Vagina (tissue), 2 donors: Measurements from ENCODE around the gene SPATA21. TPM values are rescaled to one million over a fixed set of nuclear protein-coding genes. Genes with fewer than 3 reads are reported as not detected.

Experiments
- DNase-seq, 2 donors: peaks; one replicate each; pipeline ENCODE4 v3.0.0-alpha.2; 2017; ENCODE audit errors: extremely low spot score in 2 of 2
- H3K27ac ChIP-seq: fragments of 200-600 bp; sonication (generic); one replicate; pipeline ENCODE4 v1.5.1; 2019
- H3K27me3 ChIP-seq: fragments of 200-600 bp; sonication (generic); one replicate; pipeline ENCODE4 v1.5.1; 2019
- H3K36me3 ChIP-seq, 2 donors: fragments of 200-600 bp; sonication (generic); one replicate each; pipeline ENCODE4 v1.5.1; 2017 to 2019
- H3K4me1 ChIP-seq: fragments of 200-600 bp; sonication (generic); one replicate; pipeline ENCODE4 v1.5.1; 2019
- H3K4me3 ChIP-seq, 2 donors: fragments of 200-600 bp; sonication (generic); 1 replicate in 1 of 2; 2 replicates in 1 of 2; pipeline ENCODE4 v1.5.1; 2016 to 2019
- H3K9me3 ChIP-seq: fragments of 200-600 bp; sonication (generic); one replicate; pipeline ENCODE4 v1.5.1; 2019
- POLR2A ChIP-seq, 2 donors: fragments of 450-650 bp; IDR thresholded peaks; one replicate each; pipeline ENCODE4 v1.6.1; 2017; ENCODE audit warnings: antibody characterized with exemption in 2 of 2, mild to moderate bottlenecking in 2 of 2, moderate library complexity in 2 of 2
- POLR2AphosphoS5 ChIP-seq, 2 donors: sonication (generic); formaldehyde crosslinking; IDR thresholded peaks; one replicate each; pipeline ENCODE4 v1.9.0; 2017; ENCODE audit warnings: antibody characterized with exemption in 2 of 2, mild to moderate bottlenecking in 2 of 2, low read depth in 1 of 2; ENCODE audit not compliant: insufficient read depth in 1 of 2
- intact Hi-C: fragments of 100-400 bp; cut with DNase I; formaldehyde crosslinking; loops from one replicate; pipeline ENCODE4 v1.15.1; 2023
- total RNA-seq: library from RNA; depleted of rRNA; stranded (reverse); fragments of >200 nt; gene quantifications from one replicate; pipeline ENCODE4 v1.2.3, GENCODE V29; 2016
- TF ChIP-seq, protein P1 (sequence below), 3 experiments: fragments of 450-650 bp in 2 of 3; fragments of 200-600 bp in 1 of 3; sonication (generic) in 1 of 3; IDR thresholded peaks; one replicate each; pipeline ENCODE4 v1.5.1; 2017 to 2019; ENCODE audit warnings: antibody characterized with exemption in 3 of 3, mild to moderate bottlenecking in 2 of 3, moderate library complexity in 2 of 3

Gene SPATA21
- total RNA-seq, 1 donor from 2014 or later = not detected

DNA sequence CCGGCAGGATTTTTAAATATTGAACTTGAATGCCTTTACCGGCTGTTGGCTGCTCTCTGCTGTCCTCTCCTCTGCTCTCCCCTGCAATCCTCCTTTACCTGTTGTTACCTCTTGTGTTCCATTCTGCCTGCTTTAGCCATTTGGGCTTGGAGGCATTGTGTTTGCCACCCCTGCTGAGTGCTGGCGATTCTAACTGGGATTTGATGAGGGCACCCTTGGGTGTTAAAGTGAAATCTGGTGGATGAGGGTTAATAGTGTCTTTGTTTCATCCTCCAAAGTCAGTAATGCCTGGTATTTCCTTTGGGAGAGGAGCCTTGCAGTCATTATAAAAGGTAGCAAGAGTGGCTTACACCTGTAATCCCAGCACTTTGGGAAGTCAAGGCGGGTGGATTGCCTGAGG is 60.3 kb downstream of the SPATA21 start:
- no peak overlapping the region for H3K27ac ChIP-seq
- intact Hi-C loops = no loop called here
- H3K4me1 ChIP-seq = peaks cover 70% of the 10 kb centered on the region

DNA sequence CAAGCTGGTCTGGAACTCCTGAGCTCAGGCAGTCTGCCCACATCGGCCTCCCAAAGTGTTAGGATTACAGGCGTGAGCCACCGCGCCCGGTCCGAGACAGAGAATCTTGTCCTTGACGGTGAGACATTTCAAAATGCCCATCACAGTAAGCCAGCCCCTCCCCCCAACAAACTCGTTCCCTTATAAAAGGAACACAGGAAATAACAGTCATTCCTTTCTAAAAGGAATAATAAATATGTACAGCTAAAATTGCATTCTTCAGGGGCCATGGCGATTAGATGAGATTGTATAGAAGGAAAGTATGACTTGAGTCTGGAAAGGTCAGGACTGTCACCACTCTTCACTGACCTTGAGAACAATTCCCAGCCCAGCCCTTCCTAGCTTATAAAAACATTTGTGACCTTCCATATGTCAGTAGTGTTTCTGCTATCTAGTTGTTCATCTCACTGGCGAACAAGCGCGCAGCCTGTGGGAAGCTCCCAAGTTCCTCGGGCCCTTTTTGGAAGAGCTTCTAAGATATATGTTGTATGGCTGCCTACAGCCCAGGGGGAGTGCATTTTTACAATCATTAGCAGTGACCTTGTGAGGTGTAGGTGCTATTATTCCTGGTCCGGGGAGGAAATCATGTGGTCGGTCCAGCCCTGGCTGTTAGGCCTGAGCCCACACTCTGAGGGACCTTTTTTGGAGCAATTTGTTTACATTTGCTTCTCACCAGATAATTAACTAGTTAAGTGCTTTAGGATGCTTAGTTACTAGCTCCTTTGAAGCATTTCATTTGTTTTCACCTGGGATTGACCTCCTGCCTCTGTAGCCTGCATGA is 61.5 kb downstream of the SPATA21 start:
- Histone ChIP-seq H3K27ac (no peak overlapping the region), H3K36me3 (no peaks in the 10 kb centered on the region), H3K4me3 (peak overlapping the region in 1 of 2 donors; percentile 23), H3K27me3 (no peaks in the 10 kb centered on the region), H3K4me1 (peaks cover 83% of the 10 kb centered on the region), H3K9me3 (no peaks in the 10 kb centered on the region)
- no peak for DNase-seq
- intact Hi-C loops = no loop called here
- TF ChIP-seq, protein P1, sequence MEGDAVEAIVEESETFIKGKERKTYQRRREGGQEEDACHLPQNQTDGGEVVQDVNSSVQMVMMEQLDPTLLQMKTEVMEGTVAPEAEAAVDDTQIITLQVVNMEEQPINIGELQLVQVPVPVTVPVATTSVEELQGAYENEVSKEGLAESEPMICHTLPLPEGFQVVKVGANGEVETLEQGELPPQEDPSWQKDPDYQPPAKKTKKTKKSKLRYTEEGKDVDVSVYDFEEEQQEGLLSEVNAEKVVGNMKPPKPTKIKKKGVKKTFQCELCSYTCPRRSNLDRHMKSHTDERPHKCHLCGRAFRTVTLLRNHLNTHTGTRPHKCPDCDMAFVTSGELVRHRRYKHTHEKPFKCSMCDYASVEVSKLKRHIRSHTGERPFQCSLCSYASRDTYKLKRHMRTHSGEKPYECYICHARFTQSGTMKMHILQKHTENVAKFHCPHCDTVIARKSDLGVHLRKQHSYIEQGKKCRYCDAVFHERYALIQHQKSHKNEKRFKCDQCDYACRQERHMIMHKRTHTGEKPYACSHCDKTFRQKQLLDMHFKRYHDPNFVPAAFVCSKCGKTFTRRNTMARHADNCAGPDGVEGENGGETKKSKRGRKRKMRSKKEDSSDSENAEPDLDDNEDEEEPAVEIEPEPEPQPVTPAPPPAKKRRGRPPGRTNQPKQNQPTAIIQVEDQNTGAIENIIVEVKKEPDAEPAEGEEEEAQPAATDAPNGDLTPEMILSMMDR (IDR thresholded peaks at IDR 0.05) = no peak
- no peak for TF ChIP-seq POLR2A (IDR thresholded peaks at IDR 0.05)
- TF ChIP-seq POLR2AphosphoS5 (IDR thresholded peaks at IDR 0.05; ENCODE audit: insufficient read depth in 1 of 2, low read depth in 1 of 2) = no peak

More for the DNA sequence above, 60.3 kb downstream of the SPATA21 start:
- H3K9me3 ChIP-seq = no peaks in the 10 kb centered on the region
- DNase-seq = no peak
- H3K36me3 ChIP-seq = no peaks in the 10 kb centered on the region
- TF ChIP-seq, protein P1 (IDR thresholded peaks at IDR 0.05) = no peak
- no peak for TF ChIP-seq POLR2AphosphoS5 (IDR thresholded peaks at IDR 0.05; ENCODE audit: insufficient read depth in 1 of 2, low read depth in 1 of 2)
- TF ChIP-seq POLR2A (IDR thresholded peaks at IDR 0.05) = no peak
- no peak overlapping the region for H3K4me3 ChIP-seq
- H3K27me3 ChIP-seq = no peaks in the 10 kb centered on the region

DNA sequence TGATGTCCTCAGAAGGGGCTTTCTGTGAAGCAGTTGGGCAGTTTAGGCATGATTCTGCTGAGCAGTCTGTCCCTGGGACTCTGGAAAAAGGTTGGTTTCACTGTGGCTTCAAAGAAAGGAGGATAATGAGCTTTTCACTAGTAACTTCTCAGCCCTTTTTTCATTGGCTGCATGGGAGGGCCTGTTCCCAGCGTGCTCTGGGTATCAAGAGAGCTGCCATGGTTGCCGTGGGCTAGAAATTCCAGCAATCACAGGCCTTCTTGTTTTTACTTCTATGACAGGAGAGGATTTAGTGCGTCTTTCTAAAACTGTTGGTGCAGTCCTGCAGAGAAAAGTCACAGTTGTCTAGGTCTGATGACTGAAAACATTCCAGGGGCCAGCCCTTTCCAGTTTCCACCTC is 63.0 kb downstream of the SPATA21 start:
- Histone ChIP-seq H3K27me3 (no peaks in the 10 kb centered on the region), H3K4me1 (peaks cover 97% of the 10 kb centered on the region), H3K36me3 (no peaks in the 10 kb centered on the region), H3K9me3 (no peaks in the 10 kb centered on the region), H3K4me3 (no peak overlapping the region), H3K27ac (no peak overlapping the region)
- intact Hi-C loops = loop anchor here (1.0 kb wide), 1 partner anchor 38 kb away; no protein-coding TSS in a partner anchor
- TF ChIP-seq POLR2A (IDR thresholded peaks at IDR 0.05) (no peak), POLR2AphosphoS5 (IDR thresholded peaks at IDR 0.05; ENCODE audit: insufficient read depth in 1 of 2, low read depth in 1 of 2) (no peak)
- TF ChIP-seq, protein P1 (IDR thresholded peaks at IDR 0.05) = no peak
- no peak for DNase-seq

DNA sequence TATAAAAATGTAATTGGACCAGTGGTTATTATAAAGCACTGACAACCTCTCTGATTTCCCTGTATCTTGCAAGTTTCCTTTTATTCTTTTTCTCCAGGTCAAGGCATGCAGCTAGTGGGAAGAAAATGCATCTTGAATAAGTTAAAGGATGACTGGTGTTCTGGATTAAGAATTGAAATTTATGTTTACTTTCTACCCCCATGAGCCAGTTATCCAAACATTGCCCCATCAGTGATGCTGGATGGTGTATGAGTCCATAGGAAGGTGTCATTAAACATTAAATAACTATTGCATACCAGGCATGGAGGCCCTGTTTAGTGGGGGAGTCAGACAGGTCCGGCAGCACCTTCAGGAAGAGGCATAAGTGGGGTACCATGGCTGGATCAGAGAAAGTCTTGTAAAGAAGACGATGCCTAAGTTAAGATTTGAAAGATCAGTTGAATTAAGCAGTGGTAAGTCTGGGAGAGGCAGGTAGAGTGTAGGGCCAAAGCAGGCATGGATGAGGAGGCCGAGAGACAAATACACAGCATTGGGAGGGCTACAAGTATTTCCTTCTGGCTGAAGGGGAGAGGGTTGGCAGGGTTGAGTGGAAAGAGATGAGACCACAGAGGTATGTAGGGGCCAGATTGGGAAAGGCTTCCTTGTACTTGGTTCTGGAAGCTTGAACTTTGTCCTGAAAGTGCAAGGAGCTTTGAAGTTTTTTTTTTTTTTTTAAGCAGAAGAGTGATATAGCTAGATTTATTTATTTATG is 64.5 kb downstream of the SPATA21 start:
- Histone ChIP-seq H3K4me3 (no peak overlapping the region), H3K9me3 (no peaks in the 10 kb centered on the region), H3K27me3 (no peaks in the 10 kb centered on the region), H3K27ac (no peak overlapping the region), H3K36me3 (no peaks in the 10 kb centered on the region), H3K4me1 (peaks cover 95% of the 10 kb centered on the region)
- TF ChIP-seq, protein P1 (IDR thresholded peaks at IDR 0.05) = no peak
- TF ChIP-seq POLR2A (IDR thresholded peaks at IDR 0.05) = no peak
- no peak for TF ChIP-seq POLR2AphosphoS5 (IDR thresholded peaks at IDR 0.05; ENCODE audit: insufficient read depth in 1 of 2, low read depth in 1 of 2)
- intact Hi-C loops = no loop called here
- DNase-seq = no peak
